Osteoblast (primary cell): Measurements from ENCODE around the gene ADCY5. TPM values are rescaled to one million over a fixed set of nuclear protein-coding genes. Genes with fewer than 3 reads are reported as not detected.
"Not testable (repeated sequence)": the region's sequence is repeated elsewhere in the genome, so short reads cannot be mapped to it uniquely, and the experiment has no call there.

Source experiments
- DNase-seq: peaks from one replicate; pipeline ENCODE4 v3.0.0; 2011; ENCODE audit warnings: low spot score, mixed read lengths; ENCODE audit not compliant: insufficient read length; ENCODE audit errors: missing footprints
- H2AFZ ChIP-seq: 2 replicates; pipeline ENCODE4 v1.6.0; 2011; ENCODE audit warnings: mild to moderate bottlenecking, low read length
- H3K27ac ChIP-seq: 2 replicates; pipeline ENCODE4 v1.5.1; 2011; ENCODE audit warnings: mild to moderate bottlenecking, low read depth, low read length, moderate library complexity
- H3K27me3 ChIP-seq: 2 replicates; pipeline ENCODE4 v1.6.0; 2012; ENCODE audit warnings: mild to moderate bottlenecking, control low read depth, inconsistent platforms, low read length, moderate library complexity; ENCODE audit not compliant: insufficient read depth
- H3K36me3 ChIP-seq: 2 replicates; pipeline ENCODE4 v1.5.1; 2011; ENCODE audit warnings: mild to moderate bottlenecking, low read length, control low read depth, moderate library complexity; ENCODE audit not compliant: insufficient read depth
- H3K4me1 ChIP-seq: 2 replicates; pipeline ENCODE4 v1.5.1; 2011; ENCODE audit warnings: mild to moderate bottlenecking, low read length, control low read depth, moderate library complexity; ENCODE audit not compliant: insufficient read depth
- H3K4me2 ChIP-seq: 2 replicates; pipeline ENCODE4 v1.6.0; 2011; ENCODE audit warnings: mild to moderate bottlenecking, low read length; ENCODE audit not compliant: insufficient read depth
- H3K4me3 ChIP-seq: fragments of 200-600 bp; sonication (generic); 3 replicates; pipeline ENCODE4 v1.5.1; 2012; ENCODE audit warnings: mild to moderate bottlenecking, low read length, inconsistent platforms; ENCODE audit not compliant: insufficient read depth
- H3K79me2 ChIP-seq: 2 replicates; pipeline ENCODE4 v1.6.0; 2012; ENCODE audit warnings: mild to moderate bottlenecking, low read length, control low read depth, inconsistent platforms; ENCODE audit not compliant: insufficient read depth
- H3K9me3 ChIP-seq: 2 replicates; pipeline ENCODE4 v1.5.1; 2011; ENCODE audit warnings: low read depth, low read length, control low read depth
- H4K20me1 ChIP-seq: 2 replicates; pipeline ENCODE4 v1.6.0; 2012; ENCODE audit warnings: mild to moderate bottlenecking, low read length, control low read depth; ENCODE audit not compliant: insufficient read depth
- total RNA-seq: library from RNA; depleted of rRNA; stranded (reverse); fragments of >200 nt; gene quantifications from 2 replicates; pipeline ENCODE4 v1.2.3, GENCODE V29; 2012
- TF ChIP-seq, protein P1 (sequence below): IDR thresholded peaks from 2 replicates; pipeline ENCODE4 v1.5.1; 2011; ENCODE audit warnings: mild to moderate bottlenecking, low read depth, low read length, moderate library complexity; ENCODE audit errors: extremely low read depth

ADCY5 gene
- total RNA-seq, 1 donor: 0.72 TPM

DNA sequence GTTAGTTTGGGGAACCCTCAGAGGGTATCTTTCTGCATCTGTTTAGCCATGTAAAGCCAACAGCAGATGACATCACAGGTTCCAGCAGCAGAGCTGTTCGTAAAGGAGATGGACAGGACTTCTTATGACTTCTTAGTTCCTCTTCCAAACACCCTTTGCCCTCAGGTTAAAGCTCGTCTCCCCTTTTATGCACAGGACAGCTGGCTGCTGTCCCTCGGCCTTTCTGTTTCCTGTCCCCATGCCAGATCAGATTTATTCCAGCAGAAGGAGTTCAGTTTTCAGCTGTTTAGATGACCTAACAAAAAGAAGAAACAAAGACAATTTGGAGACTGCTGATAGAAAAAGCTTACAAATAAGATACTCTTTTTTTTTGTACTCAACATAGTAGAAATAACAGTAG, 202.0 kb downstream of the ADCY5 start:
- no peaks in the 10 kb centered on the region for H3K27me3 ChIP-seq
- H3K4me3 ChIP-seq: no peak overlapping the region
- no peaks in the 10 kb centered on the region for H3K79me2 ChIP-seq
- no peak overlapping the region for H3K27ac ChIP-seq
- no peak overlapping the region for H3K4me2 ChIP-seq
- TF ChIP-seq, protein P1, sequence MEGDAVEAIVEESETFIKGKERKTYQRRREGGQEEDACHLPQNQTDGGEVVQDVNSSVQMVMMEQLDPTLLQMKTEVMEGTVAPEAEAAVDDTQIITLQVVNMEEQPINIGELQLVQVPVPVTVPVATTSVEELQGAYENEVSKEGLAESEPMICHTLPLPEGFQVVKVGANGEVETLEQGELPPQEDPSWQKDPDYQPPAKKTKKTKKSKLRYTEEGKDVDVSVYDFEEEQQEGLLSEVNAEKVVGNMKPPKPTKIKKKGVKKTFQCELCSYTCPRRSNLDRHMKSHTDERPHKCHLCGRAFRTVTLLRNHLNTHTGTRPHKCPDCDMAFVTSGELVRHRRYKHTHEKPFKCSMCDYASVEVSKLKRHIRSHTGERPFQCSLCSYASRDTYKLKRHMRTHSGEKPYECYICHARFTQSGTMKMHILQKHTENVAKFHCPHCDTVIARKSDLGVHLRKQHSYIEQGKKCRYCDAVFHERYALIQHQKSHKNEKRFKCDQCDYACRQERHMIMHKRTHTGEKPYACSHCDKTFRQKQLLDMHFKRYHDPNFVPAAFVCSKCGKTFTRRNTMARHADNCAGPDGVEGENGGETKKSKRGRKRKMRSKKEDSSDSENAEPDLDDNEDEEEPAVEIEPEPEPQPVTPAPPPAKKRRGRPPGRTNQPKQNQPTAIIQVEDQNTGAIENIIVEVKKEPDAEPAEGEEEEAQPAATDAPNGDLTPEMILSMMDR: no peak
- peaks cover 27% of the 10 kb centered on the region for H3K36me3 ChIP-seq
- no peaks in the 10 kb centered on the region for H3K4me1 ChIP-seq
- H3K9me3 ChIP-seq: no peaks in the 10 kb centered on the region
- no peak overlapping the region for H2AFZ ChIP-seq
- H4K20me1 ChIP-seq: no peaks in the 10 kb centered on the region
- DNase-seq: no peak

DNA sequence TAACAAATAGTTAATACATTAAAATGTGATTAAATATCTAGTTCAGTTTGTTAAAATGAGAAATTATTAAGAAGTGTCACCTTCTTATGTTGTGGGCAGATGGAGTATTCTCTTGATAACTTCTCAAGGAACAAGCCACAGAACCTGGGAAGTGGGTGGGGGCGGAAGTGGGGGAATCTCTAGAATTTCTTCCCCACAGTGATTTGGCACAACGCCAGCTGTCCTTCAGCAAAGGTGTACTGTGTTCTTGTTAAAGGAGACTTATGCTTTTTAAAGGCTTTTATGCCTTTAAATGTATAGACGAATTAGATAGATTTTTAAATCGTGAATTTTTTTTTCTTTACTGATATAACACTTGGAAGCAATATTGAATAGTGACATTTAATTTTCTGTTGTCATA, 204.8 kb downstream of the ADCY5 start:
- TF ChIP-seq, protein P1: no peak
- no peak overlapping the region for H3K27ac ChIP-seq
- H3K4me3 ChIP-seq: no peak overlapping the region
- H3K79me2 ChIP-seq: peaks cover 6% of the 10 kb centered on the region
- H4K20me1 ChIP-seq: peaks cover 2% of the 10 kb centered on the region
- H2AFZ ChIP-seq: no peak overlapping the region
- no peaks in the 10 kb centered on the region for H3K9me3 ChIP-seq
- H3K4me1 ChIP-seq: no peaks in the 10 kb centered on the region
- H3K36me3 ChIP-seq: peaks cover 27% of the 10 kb centered on the region
- H3K27me3 ChIP-seq: no peaks in the 10 kb centered on the region
- no peak overlapping the region for H3K4me2 ChIP-seq
- no peak for DNase-seq

DNA sequence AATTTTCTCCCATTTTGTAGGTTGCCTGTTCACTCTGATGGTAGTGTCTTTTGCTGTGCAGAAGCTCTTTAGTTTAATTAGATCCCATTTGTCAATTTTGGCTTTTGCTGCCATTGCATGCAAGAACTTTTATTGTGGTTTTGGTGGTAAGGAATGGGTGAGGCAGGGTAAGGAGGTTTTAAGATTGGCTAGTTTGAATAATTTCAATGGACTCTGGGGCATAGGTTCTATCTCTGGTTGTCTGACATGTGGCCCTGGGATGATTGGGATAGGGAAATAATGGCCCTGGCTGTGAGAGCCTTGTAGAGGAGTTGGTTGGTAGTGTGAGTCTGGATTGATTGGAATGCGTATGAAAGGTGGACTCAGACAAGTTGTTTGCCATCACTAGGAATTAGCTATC, 209.1 kb downstream of the ADCY5 start:
- Histone ChIP-seq H2AFZ (no peak overlapping the region), H3K9me3 (no peaks in the 10 kb centered on the region), H3K27me3 (no peaks in the 10 kb centered on the region), H3K79me2 (peaks cover 6% of the 10 kb centered on the region), H4K20me1 (peaks cover 2% of the 10 kb centered on the region), H3K4me1 (no peaks in the 10 kb centered on the region), H3K4me3 (no peak overlapping the region), H3K4me2 (no peak overlapping the region), H3K36me3 (peaks cover 13% of the 10 kb centered on the region), H3K27ac (no peak overlapping the region)
- no peak for DNase-seq
- TF ChIP-seq, protein P1: no peak

DNA sequence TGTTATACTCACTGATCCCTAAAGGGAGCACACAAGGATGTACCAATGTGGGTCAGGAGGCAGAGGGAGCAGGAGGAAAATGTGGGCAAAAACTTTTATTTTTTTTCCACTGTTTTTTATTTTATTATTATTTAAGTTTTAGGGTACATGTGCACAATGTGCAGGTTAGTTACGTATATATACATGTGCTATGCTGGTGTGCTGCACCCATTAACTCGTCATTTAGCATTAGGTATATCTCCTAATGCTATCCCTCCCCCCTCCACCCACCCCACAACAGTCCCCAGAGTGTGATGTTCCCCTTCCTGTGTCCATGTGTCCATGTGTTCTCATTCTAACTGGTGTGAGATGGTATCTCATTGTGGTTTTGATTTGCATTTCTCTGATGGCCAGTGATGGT, 209.7 kb downstream of the ADCY5 start:
- H3K27me3 ChIP-seq, H4K20me1 ChIP-seq, H2AFZ ChIP-seq, DNase-seq, H3K27ac ChIP-seq, H3K9me3 ChIP-seq, H3K79me2 ChIP-seq, H3K4me3 ChIP-seq, H3K4me2 ChIP-seq, H3K4me1 ChIP-seq: not testable (repeated sequence)
- peaks cover 13% of the 10 kb centered on the region for H3K36me3 ChIP-seq
